GM19238 (cell line): ENCODE measurements around the gene PLPP6.

ENCODE experiments used
- DNase-seq: peaks from one replicate; pipeline ENCODE4 v3.0.0; 2011; ENCODE audit warnings: low spot score; ENCODE audit not compliant: insufficient read length

The PLPP6 gene

DNA sequence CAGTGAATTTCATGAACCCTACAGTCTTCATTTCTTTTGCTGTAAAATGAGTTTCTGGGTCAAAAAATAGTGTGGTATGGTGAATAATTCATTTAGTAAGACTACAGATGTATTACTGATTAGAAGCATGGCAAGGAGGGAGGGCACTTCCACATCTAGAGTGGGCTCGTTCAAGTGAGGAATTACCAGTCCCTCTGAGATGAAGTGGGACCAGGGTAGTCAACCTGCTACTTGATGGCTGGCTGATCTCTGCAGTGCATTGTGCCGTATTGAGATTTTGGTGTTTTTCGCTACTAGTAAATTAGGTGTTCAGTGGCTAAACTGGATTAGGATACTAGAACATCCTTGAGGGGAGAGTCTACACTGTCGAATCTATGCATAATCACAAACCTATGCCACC lies 28.1 kb downstream of the PLPP6 start:
- no peak for DNase-seq

DNA sequence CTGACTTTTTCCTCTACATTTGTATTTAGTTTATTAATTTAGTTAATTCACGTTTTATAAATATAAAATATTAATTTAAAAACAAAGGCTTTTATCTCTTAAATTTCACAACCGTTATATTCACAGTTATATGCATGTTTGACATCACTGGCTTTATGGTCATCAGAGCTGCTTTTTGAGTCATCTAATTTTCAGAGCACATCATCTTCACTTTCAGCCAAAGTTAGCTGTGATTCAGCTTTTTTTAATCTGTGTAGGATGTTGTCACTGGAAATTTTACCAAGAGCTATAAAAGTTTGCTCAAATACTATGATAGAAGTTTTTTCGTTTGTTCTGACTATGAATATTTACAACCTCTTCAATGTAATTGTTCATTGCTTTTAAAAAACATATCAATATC lies 29.7 kb downstream of the PLPP6 start:
- DNase-seq: no peak

DNA sequence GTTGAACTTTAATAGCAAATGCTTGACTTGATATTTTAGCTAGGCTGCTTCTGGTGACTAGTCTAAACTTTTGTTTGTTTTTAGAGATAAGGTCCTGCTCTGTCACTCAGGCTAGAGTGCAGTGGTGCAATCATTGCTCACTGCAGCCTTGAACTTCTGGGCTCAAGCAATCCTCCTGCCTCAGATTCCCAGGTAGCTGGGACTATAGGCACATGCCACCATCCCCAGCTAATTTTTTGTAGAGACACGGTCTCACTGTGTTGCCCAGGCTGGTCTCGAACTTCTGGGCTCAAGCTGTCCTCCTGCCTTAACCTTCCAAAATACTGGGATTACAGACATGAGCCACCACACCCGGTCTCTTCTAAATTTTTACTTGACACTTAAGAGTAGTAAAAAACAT lies 38.0 kb downstream of the PLPP6 start:
- DNase-seq: no peak

DNA sequence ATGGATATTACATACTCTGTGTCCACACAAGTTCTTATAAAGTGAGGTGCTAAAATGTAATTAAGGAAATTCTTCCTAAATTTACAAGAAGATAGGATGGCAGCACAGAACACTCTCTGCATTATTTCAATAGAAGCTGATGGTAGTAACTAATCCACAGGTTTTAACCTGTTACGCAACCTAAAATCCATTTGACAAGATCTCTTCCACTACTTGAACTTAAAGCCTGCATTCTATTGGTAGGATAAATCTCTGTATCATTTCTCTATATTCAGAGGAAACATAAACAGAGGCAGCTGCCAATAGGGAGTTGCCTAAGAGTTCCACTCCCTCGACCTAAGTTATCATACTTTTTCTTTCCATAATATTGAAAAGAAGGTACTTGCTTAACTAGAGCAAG lies 38.8 kb downstream of the PLPP6 start:
- no peak for DNase-seq

DNA sequence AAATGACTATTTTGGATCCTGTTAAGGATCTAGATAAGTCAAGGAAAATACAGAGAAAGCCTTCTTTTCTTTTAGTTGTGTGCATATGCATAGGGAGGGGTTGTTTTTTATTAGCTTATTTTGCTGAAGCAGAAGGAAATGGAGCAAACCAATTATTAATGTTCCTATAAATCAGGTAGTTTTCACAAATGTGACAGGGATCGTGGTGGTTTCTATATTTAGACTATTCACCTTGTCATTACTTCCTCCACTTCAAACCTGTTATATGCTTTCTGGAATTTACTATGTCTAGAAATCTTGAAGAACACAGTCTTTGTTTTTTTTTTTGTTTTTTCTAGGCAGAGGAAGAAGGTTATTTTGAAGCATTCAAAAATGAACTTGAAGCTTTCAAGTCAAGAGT lies 39.4 kb downstream of the PLPP6 start:
- no peak for DNase-seq

DNA sequence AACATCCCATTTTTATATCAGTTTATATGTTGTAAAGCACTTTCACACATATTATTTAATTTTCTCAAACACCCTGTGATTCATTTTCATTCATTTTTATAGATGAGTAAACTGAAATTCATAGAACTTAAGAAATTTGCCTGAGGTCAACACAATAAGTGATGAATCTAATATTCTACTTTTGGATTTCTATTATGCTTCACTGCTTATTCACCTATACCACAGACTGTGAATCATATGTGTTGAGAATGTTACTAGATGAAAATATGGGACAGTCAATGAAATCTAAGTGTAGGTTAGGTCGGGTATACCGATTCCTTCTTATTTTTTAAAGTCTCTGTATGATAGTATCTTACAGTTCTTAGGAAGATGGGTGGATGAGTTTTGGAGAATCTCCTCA lies 42.0 kb downstream of the PLPP6 start:
- no peak for DNase-seq

DNA sequence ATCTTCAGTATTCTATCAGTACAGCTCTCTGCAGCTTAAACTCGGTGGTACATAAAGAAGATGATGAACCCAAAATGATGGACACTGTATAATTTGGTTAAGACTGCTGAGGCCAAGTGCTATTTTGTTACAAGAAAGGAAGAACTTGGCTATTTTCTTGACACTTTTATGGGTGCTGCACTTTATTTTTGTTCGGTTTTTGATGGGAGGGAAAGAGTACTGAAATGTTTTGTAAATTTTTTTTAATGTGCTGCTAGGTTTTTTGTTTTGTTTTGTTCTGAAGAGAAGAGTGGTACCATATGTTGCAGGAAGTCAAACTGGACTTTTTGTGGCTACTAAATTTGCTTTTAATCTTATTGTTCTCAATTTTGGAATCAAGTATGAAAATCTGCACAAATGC lies 43.9 kb downstream of the PLPP6 start:
- no peak for DNase-seq

DNA sequence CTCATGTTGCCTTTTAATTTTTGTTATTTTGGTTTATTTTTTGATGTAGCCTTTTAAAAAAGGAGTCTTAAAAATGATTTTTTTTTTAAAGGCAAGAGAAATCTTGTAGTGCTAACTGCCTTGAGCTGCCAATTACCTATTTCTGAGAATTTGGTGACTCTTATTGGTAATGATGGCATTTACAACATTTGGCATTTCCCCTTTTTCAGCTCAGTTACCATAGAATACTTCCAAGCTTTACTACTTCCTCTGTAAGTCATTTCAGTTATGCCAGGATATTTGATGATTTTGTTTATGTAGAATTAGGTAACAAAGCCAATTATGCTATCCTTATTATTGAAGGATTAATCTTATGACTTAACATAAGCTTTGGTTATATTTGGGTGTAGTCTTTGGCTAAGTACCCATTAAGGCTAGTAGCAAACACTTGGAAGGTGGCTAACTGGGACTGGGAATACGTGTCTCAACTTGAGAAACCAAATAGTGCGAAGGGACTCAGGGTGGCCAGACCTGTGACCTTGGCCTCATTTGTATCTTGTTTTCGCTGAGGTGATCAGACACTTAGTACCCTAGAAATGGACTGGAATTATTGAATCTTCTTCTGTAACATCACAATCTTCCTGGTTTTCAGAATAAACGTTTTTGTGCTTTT lies 45.0 kb downstream of the PLPP6 start:
- DNase-seq: no peak

DNA sequence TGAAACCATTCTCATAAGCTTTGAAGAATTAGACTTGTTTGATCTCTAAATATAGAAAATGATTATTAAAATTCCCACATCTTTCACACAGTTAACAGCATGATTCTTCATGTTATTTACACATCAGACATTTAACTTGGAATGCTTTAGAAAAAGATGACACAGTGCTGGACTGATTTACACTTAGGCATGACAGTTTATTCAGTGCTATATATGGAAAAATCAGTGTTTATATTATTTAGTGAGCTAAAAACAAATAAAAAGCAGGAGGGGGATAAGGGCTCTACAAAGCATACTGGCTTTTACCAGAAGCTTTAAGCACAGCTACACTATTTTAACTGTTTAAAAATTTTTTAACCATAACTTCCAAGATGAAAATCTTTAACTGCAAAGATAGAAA lies 47.3 kb downstream of the PLPP6 start:
- DNase-seq: no peak

DNA sequence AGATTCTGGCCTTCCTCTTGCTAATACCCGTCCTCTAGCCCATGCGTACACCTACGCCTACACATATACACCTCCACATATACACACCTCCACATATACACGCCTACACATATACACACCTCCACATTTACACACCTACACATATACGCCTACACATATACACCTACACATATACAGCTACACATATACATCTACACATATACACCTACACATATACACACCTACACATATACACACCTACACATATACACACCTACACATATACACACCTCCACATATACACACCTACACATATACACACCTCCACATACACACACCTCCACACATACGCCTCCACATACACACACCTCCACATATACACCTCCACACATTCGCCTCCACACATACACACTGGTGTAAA lies 51.8 kb downstream of the PLPP6 start:
- DNase-seq: no peak

DNA sequence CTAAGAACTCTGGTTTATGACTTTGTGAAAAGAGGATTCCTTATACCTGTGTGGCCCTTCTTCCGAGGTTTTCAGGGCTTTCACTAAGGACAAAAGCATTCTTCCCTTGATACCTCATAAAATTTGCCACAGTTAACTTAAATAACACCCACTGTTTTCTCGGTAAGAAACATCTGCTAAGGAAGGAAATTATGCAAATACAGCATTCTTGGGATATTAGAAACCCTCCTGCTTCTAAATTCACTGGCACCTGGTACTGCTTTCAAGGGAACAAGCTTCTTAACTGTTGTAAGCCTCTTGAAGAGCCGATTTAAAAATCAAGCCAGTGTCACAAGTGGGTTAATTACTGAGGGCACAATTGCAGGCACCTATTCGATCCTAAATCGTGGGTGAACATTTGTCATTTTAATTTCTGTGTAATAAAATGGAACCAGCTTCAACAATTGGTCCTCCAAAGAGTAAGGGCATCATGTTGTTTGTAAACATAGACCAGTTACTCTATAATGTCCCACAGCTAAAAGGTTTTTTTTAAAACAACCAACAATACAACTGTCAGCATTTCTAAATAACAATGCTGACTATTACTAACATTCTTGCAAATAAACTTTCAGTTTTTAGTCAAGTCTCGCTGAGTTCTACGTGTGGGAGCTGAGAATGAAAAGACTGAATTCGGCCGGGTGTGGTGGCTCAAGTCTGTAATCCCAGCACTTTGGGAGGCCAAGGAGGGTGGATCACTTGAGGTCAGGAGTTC lies 52.3 kb downstream of the PLPP6 start:
- DNase-seq: no peak
